ENCODE data around the gene RHEX.

DNA sequence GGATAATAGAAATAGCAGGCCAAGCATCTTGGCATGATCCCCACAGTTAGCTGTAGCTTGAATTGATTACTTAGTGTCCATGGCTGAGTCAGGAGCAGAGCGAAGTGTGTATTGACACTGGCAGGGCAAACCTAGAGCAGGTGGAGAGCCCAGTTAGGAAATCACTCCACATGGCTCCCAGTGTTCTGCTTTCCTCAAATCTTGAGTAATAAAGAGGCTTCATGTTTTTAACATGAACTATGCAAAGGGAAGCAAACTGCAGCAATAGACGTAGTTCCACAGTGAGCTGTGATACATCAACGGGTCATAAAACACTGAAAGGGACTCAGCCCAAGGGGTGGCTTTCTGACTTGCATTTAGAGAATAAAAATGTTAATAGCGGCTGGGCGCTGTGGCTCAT, 28.9 kb downstream of the RHEX start:
- TF ChIP-seq, protein P1, sequence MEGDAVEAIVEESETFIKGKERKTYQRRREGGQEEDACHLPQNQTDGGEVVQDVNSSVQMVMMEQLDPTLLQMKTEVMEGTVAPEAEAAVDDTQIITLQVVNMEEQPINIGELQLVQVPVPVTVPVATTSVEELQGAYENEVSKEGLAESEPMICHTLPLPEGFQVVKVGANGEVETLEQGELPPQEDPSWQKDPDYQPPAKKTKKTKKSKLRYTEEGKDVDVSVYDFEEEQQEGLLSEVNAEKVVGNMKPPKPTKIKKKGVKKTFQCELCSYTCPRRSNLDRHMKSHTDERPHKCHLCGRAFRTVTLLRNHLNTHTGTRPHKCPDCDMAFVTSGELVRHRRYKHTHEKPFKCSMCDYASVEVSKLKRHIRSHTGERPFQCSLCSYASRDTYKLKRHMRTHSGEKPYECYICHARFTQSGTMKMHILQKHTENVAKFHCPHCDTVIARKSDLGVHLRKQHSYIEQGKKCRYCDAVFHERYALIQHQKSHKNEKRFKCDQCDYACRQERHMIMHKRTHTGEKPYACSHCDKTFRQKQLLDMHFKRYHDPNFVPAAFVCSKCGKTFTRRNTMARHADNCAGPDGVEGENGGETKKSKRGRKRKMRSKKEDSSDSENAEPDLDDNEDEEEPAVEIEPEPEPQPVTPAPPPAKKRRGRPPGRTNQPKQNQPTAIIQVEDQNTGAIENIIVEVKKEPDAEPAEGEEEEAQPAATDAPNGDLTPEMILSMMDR (IDR thresholded peaks at IDR 0.05), result no peak
- TF ChIP-seq POLR2AphosphoS5 (IDR thresholded peaks at IDR 0.05) (no peak), EP300 (IDR thresholded peaks at IDR 0.05) (no peak)

Data from esophagus muscularis mucosa (tissue), 4 donors.